Measurements from ENCODE around the gene VPREB3.

GRCh38 chr22:23801238-23801821 is 47.1 kb upstream of the VPREB3 start:
- TF ChIP-seq EZH2phosphoT487 (IDR thresholded peaks at IDR 0.05; ENCODE audit: low read depth, severe bottlenecking, unreplicated experiment) (no peak), CTCF (IDR thresholded peaks at IDR 0.05; ENCODE audit: poor library complexity) (no peak)

Data from hepatocyte (in vitro differentiated cells).